ENCODE data around the gene DEGS1. TPM values are rescaled to one million over a fixed set of nuclear protein-coding genes. Genes with fewer than 3 reads are reported as not detected.

The DEGS1 gene
- total RNA-seq, 4 donors from 2014 or later = 87.7 to 138 (median 101) TPM

GRCh38 chr1:224226849-224227502 is 43.9 kb downstream of the DEGS1 start:
- Histone ChIP-seq H3K9me3 (no peaks in the 10 kb centered on the region), H3K27ac (no peak overlapping the region), H3K4me3 (replicated peaks in 1 of 3) (no peak overlapping the region), H3K27me3 (no peaks in the 10 kb centered on the region), H3K36me3 (peaks cover 16 to 35% of the 10 kb centered on the region in 2 donors), H3K4me1 (no peaks in the 10 kb centered on the region)
- intact Hi-C loops (cut with DNase I) = no loop called here
- TF ChIP-seq POLR2A (IDR thresholded peaks at IDR 0.05) = no peak
- no peak for TF ChIP-seq CTCF (IDR thresholded peaks at IDR 0.05)
- WGBS, 2 donors = 86 to 96% methylated on average over 6 of the region's 6 CpGs
- DNase-seq = no peak

- Histone ChIP-seq H3K27me3 (no peaks in the 10 kb centered on the region), H3K4me1 (no peaks in the 10 kb centered on the region), H3K4me3 (replicated peaks in 1 of 3) (no peak overlapping the region), H3K36me3 (peaks cover 8 to 21% of the 10 kb centered on the region in 2 donors), H3K9me3 (no peaks in the 10 kb centered on the region), H3K27ac (no peak overlapping the region)
- DNase-seq = no peak
- intact Hi-C loops (cut with DNase I) = no loop called here
- no peak for TF ChIP-seq POLR2A (IDR thresholded peaks at IDR 0.05)
- no peak for TF ChIP-seq CTCF (IDR thresholded peaks at IDR 0.05)
These were observed 51.0 kb downstream of the DEGS1 start for GRCh38 chr1:224234017-224234416.

- peaks cover 4 to 8% of the 10 kb centered on the region in 2 donors for H3K36me3 ChIP-seq
- no peak overlapping the region for H3K27ac ChIP-seq
- intact Hi-C loops (cut with DNase I) = no loop called here
- no peaks in the 10 kb centered on the region for H3K4me1 ChIP-seq
- H3K27me3 ChIP-seq = no peaks in the 10 kb centered on the region
- H3K4me3 ChIP-seq (replicated peaks in 1 of 3) = no peak overlapping the region
- no peak for TF ChIP-seq POLR2A (IDR thresholded peaks at IDR 0.05)
- H3K9me3 ChIP-seq = no peaks in the 10 kb centered on the region
- 75 to 86% methylated on average over 2 of the region's 2 CpGs for WGBS, 2 donors
- no peak for DNase-seq
These were observed 52.9 kb downstream of the DEGS1 start for GRCh38 chr1:224235813-224236493.

GRCh38 chr1:224237119-224237881 is 54.3 kb downstream of the DEGS1 start:
- peaks cover 0 to 3% of the 10 kb centered on the region in 2 donors for H3K36me3 ChIP-seq
- WGBS, 2 donors = 93 to 95% methylated on average over 11 of the region's 11 CpGs
- H3K27me3 ChIP-seq = no peaks in the 10 kb centered on the region
- H3K9me3 ChIP-seq = no peaks in the 10 kb centered on the region
- intact Hi-C loops (cut with DNase I) = no loop called here
- DNase-seq = no peak
- H3K4me1 ChIP-seq = no peaks in the 10 kb centered on the region
- TF ChIP-seq CTCF (IDR thresholded peaks at IDR 0.05) = no peak
- TF ChIP-seq POLR2A (IDR thresholded peaks at IDR 0.05) = no peak
- no peak overlapping the region for H3K4me3 ChIP-seq (replicated peaks in 1 of 3)
- no peak overlapping the region for H3K27ac ChIP-seq

GRCh38 chr1:224238212-224238611 is 55.2 kb downstream of the DEGS1 start:
- H3K4me1 ChIP-seq = no peaks in the 10 kb centered on the region
- no peaks in the 10 kb centered on the region for H3K27me3 ChIP-seq
- 87 to 95% methylated on average over 8 to 9 of the region's 9 CpGs for WGBS, 2 donors
- no peak overlapping the region for H3K4me3 ChIP-seq (replicated peaks in 1 of 3)
- no peak overlapping the region for H3K27ac ChIP-seq
- no peak for TF ChIP-seq POLR2A (IDR thresholded peaks at IDR 0.05)
- TF ChIP-seq CTCF (IDR thresholded peaks at IDR 0.05) = no peak
- intact Hi-C loops (cut with DNase I) = no loop called here
- H3K36me3 ChIP-seq = peaks cover 0 to 3% of the 10 kb centered on the region in 2 donors
- no peak for DNase-seq
- H3K9me3 ChIP-seq = no peaks in the 10 kb centered on the region
